Esophagus squamous epithelium (tissue), 5 donors: ENCODE data around the gene NID2. TPM values are rescaled to one million over a fixed set of nuclear protein-coding genes. Genes with fewer than 3 reads are reported as not detected.

ENCODE experiments used
- DNase-seq: peaks from one replicate; lab custom pipeline; 2025; lab: John Stamatoyannopoulos, UW
- H3K27ac ChIP-seq, 4 donors: fragments of 200-600 bp; sonication (generic); one replicate each; pipeline ENCODE4 v1.5.1; 2016 to 2019; ENCODE audit warnings: mild to moderate bottlenecking in 1 of 4
- H3K27me3 ChIP-seq, 4 donors: fragments of 200-600 bp; sonication (generic); 1 replicate in 3 of 4; 2 replicates in 1 of 4; pipeline versions ENCODE4 v1.5.1 to v1.6.0; 2017 to 2021; ENCODE audit warnings: antibody characterized with exemption in 1 of 4
- H3K36me3 ChIP-seq, 3 donors: fragments of 200-600 bp; sonication (generic); one replicate each; pipeline ENCODE4 v1.5.1; 2016 to 2019
- H3K4me1 ChIP-seq, 3 donors: fragments of 200-600 bp; sonication (generic); one replicate each; pipeline ENCODE4 v1.5.1; 2017 to 2019
- H3K4me3 ChIP-seq, 4 donors: fragments of 200-600 bp; sonication (generic); 1 replicate in 3 of 4; 2 replicates in 1 of 4; pipeline ENCODE4 v1.5.1; 2016 to 2019; ENCODE audit warnings: mild to moderate bottlenecking in 2 of 4, moderate library complexity in 1 of 4
- H3K9me3 ChIP-seq, 3 donors: fragments of 200-600 bp; sonication (generic); one replicate each; pipeline ENCODE4 v1.5.1; 2016 to 2019
- POLR2A ChIP-seq, 4 donors: fragments of 450-650 bp; IDR thresholded peaks; one replicate each; pipeline ENCODE4 v1.6.1; 2017; ENCODE audit warnings: antibody characterized with exemption in 4 of 4, mild to moderate bottlenecking in 4 of 4, moderate library complexity in 3 of 4
- WGBS, 2 donors: methylation state at CpG; one replicate each; pipeline ENCODE4 v1.1.5; 2018; 5-methylcytosine and 5-hydroxymethylcytosine counted together
- intact Hi-C: fragments of 100-400 bp; cut with DNase I; formaldehyde crosslinking; loops from one replicate; pipeline ENCODE4 v1.15.0; 2022
- total RNA-seq, 4 donors: library from RNA; depleted of rRNA; stranded (reverse); fragments of >200 nt; gene quantifications; one replicate each; pipeline ENCODE4 v1.1.0, GENCODE V29; 2016
- TF ChIP-seq, protein P1 (sequence below), 6 experiments: fragments of 450-650 bp in 4 of 6; fragments of 200-600 bp in 2 of 6; sonication (generic) in 2 of 6; IDR thresholded peaks; one replicate each; pipeline ENCODE4 v1.5.1; 2016 to 2019; ENCODE audit warnings: antibody characterized with exemption in 6 of 6, mild to moderate bottlenecking in 4 of 6, moderate library complexity in 4 of 6
- donor health status: DM: yes; HTN: yes; CAD: no.

The NID2 gene
- total RNA-seq, 4 donors from 2014 or later: 0.91 to 12.2 (median 3.2) TPM

DNA sequence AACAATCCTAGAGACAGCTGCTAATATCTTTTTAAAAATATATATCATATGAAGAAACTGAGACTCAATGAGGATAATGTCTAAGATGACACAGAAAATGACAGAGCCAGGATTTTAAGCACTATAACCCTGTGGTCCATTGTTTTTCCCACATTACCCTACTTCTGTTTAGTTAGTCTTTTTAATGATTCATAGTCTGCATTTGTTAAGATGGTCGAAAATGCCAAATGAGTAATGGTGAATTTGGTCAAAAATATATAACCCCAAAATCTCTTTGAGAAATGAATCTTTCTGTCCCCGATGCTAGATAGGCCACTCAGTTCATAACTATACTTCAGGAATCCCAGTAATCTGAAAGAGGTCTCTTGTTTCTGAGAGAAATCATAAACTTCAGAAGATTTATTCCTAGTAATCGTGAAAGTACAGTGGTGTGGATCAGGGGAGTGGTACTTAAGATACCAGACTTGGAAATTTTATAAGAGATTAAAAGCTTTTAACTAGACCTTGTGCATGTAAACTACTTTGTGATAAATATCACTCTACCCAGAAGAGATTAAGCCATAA lies 68.8 kb downstream of the NID2 start:
- H3K4me1 ChIP-seq: peaks cover 0 to 15% (median 3%) of the 10 kb centered on the region in 3 donors
- no peaks in the 10 kb centered on the region for H3K27me3 ChIP-seq
- DNase-seq: no peak
- no peak for TF ChIP-seq POLR2A (IDR thresholded peaks at IDR 0.05)
- TF ChIP-seq, protein P1, sequence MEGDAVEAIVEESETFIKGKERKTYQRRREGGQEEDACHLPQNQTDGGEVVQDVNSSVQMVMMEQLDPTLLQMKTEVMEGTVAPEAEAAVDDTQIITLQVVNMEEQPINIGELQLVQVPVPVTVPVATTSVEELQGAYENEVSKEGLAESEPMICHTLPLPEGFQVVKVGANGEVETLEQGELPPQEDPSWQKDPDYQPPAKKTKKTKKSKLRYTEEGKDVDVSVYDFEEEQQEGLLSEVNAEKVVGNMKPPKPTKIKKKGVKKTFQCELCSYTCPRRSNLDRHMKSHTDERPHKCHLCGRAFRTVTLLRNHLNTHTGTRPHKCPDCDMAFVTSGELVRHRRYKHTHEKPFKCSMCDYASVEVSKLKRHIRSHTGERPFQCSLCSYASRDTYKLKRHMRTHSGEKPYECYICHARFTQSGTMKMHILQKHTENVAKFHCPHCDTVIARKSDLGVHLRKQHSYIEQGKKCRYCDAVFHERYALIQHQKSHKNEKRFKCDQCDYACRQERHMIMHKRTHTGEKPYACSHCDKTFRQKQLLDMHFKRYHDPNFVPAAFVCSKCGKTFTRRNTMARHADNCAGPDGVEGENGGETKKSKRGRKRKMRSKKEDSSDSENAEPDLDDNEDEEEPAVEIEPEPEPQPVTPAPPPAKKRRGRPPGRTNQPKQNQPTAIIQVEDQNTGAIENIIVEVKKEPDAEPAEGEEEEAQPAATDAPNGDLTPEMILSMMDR (IDR thresholded peaks at IDR 0.05): no peak
- intact Hi-C loops: no loop called here
- no peak overlapping the region for H3K27ac ChIP-seq
- no peaks in the 10 kb centered on the region for H3K9me3 ChIP-seq
- no peak overlapping the region for H3K4me3 ChIP-seq
- peaks cover 0 to 93% (median 6%) of the 10 kb centered on the region in 3 donors for H3K36me3 ChIP-seq
- WGBS, 2 donors: 56 to 73% methylated on average over 3 of the region's 3 CpGs

DNA sequence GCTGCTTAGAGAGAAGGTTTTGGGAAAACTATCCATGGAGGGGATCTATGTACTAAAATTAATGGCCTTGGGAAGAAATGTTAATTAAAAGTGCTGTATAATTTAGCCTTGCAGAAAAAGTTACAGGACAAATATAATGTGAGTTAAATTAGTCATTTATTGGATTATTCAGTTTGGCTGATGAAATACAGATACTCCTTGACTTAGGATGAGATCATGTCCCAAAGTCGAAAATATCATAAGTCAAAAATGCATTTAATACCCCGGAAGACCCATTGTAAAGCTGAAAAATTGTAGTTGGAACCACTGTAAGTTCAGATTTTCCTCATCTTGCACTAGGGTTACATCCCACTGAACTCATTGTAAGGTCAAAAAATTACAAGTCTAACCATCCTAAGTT lies 69.8 kb downstream of the NID2 start:
- intact Hi-C loops: loop anchor here (5.0 kb wide), 1 partner anchor 133 kb away; no protein-coding TSS in a partner anchor
- peaks cover 0 to 15% (median 3%) of the 10 kb centered on the region in 3 donors for H3K4me1 ChIP-seq
- no peak overlapping the region for H3K4me3 ChIP-seq
- H3K27me3 ChIP-seq: no peaks in the 10 kb centered on the region
- H3K9me3 ChIP-seq: no peaks in the 10 kb centered on the region
- DNase-seq: no peak
- 67 to 83% methylated on average over 2 of the region's 2 CpGs for WGBS, 2 donors
- TF ChIP-seq POLR2A (IDR thresholded peaks at IDR 0.05): no peak
- TF ChIP-seq, protein P1 (IDR thresholded peaks at IDR 0.05): no peak
- no peak overlapping the region for H3K27ac ChIP-seq
- peaks cover 0 to 93% (median 6%) of the 10 kb centered on the region in 3 donors for H3K36me3 ChIP-seq

DNA sequence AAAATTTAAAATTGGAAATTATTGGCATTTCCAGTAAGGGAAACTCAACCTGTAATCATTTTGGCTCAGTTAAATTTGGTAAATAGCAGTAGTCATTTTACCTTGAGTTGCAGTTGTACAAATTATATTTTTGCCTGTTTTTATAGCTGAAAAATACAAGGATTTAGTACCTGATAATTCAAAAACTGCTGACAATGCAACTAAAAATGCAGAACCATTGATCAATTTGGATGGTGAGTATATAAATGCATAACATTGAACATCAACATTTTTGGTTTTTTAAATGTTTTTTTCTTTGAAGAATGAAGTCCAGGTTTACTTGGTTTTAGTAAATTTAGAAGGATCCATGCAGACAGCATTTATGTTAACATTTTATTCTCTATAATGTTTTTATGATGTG lies 70.5 kb downstream of the NID2 start:
- no peaks in the 10 kb centered on the region for H3K27me3 ChIP-seq
- no peak for DNase-seq
- no peaks in the 10 kb centered on the region for H3K9me3 ChIP-seq
- peaks cover 0 to 14% (median 5%) of the 10 kb centered on the region in 3 donors for H3K4me1 ChIP-seq
- no peak overlapping the region for H3K4me3 ChIP-seq
- TF ChIP-seq, protein P1 (IDR thresholded peaks at IDR 0.05): no peak
- TF ChIP-seq POLR2A (IDR thresholded peaks at IDR 0.05): no peak
- peaks cover 0 to 93% (median 6%) of the 10 kb centered on the region in 3 donors for H3K36me3 ChIP-seq
- no peak overlapping the region for H3K27ac ChIP-seq
- intact Hi-C loops: loop anchor here (5.0 kb wide), 1 partner anchor 134 kb away; no protein-coding TSS in a partner anchor

DNA sequence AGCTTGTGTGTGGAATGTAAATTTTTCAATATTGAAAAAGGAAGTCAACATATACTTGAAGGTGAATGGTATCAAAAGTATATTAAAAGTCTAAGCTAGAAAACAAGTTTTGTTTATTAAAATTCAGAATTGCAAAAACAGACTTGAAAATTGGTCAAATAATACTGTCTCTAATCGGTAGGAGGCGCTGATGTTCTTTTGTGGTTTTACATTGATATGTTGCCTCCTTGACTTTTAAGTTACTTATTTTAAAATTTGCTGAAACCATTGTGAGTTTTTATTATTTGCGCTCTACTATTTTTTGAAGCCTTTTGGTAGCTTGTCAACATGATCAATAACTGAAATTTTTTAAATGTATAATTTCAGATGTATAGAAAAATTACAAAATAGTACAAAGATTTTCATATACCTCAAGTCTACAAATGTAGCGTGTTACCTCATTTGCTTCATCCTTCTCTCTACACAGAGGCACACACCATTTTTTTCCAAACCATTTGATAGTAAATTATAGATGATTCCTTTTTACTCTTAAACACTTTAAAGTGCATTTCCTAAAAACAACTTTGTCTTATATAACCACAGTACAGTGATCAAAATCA lies 72.6 kb downstream of the NID2 start:
- Histone ChIP-seq H3K27ac (no peak overlapping the region), H3K36me3 (peaks cover 0 to 93% (median 0%) of the 10 kb centered on the region in 3 donors), H3K4me1 (peaks cover 0 to 21% (median 2%) of the 10 kb centered on the region in 3 donors), H3K27me3 (no peaks in the 10 kb centered on the region), H3K9me3 (no peaks in the 10 kb centered on the region), H3K4me3 (no peak overlapping the region)
- no peak for DNase-seq
- 33 to 57% methylated on average over 4 of the region's 4 CpGs for WGBS, 2 donors
- intact Hi-C loops: loop anchor here (5.0 kb wide), 1 partner anchor 136 kb away; no protein-coding TSS in a partner anchor
- TF ChIP-seq, protein P1 (IDR thresholded peaks at IDR 0.05): peak in 5 of 6 experiments; percentile 30 to 64 (median 55)
- TF ChIP-seq POLR2A (IDR thresholded peaks at IDR 0.05): no peak

DNA sequence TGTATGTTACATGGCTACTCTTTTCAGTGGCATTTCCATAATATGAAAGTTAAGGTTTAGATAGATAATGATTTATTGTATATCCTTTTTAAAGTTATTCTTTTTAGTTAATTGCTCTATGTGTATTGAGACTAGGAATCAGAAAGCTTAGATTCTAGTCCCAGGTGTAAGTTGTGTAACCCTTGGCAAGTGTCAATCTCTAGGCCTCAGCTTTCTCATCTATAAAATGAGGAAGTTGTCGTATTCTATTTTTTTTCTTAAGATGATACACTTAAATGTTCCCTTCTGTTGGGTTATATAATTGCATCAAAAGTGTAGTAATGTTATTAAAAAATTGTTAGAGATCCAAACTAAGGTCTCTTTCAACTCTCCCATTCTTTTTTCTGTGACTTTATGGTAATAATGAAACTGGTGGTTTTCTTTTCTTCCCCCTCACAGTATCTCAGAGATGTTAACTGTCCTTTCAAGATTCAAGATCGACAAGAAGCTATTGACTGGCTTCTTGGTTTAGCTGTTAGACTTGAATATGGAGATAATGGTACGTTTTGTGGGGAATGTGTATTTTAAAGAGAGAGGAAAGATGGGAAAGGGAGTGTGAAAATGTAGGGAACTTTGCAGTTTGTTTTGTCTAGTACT lies 75.5 kb downstream of the NID2 start:
- intact Hi-C loops: no loop called here
- H3K4me1 ChIP-seq: peaks cover 5 to 42% (median 10%) of the 10 kb centered on the region in 3 donors

More for the DNA sequence above, 75.5 kb downstream of the NID2 start:
- Histone ChIP-seq H3K36me3 (peaks cover 0 to 68% (median 0%) of the 10 kb centered on the region in 3 donors), H3K9me3 (no peaks in the 10 kb centered on the region), H3K4me3 (no peak overlapping the region), H3K27me3 (no peaks in the 10 kb centered on the region), H3K27ac (no peak overlapping the region)
- no peak for DNase-seq
- TF ChIP-seq, protein P1 (IDR thresholded peaks at IDR 0.05): no peak
- no peak for TF ChIP-seq POLR2A (IDR thresholded peaks at IDR 0.05)
- WGBS, 2 donors: 58 to 69% methylated on average over 3 of the region's 3 CpGs
